Loucy (cell line): ENCODE data around the gene SART3.

ENCODE experiments used
- CTCF ChIP-seq: fragments of 200-600 bp; sonication (generic); conservative IDR thresholded peaks from 2 replicates; pipeline ENCODE4 v1.5.1; 2014; ENCODE audit warnings: mild to moderate bottlenecking, antibody characterized with exemption, low read length
- EZH2phosphoT487 ChIP-seq: fragments of 200-600 bp; IDR thresholded peaks from 2 replicates; pipeline ENCODE4 v1.6.1; 2018; ENCODE audit warnings: antibody characterized with exemption, mild to moderate bottlenecking, moderate library complexity, borderline replicate concordance

- TF ChIP-seq CTCF (no peak; the same call in 1 of the 2 replicates), EZH2phosphoT487 (no peak)
Observed at GRCh38 chr12:108559748-108560147, 1.2 kb downstream of the SART3 start.
